ENCODE measurements around the gene SCAI.

Gene SCAI

DNA sequence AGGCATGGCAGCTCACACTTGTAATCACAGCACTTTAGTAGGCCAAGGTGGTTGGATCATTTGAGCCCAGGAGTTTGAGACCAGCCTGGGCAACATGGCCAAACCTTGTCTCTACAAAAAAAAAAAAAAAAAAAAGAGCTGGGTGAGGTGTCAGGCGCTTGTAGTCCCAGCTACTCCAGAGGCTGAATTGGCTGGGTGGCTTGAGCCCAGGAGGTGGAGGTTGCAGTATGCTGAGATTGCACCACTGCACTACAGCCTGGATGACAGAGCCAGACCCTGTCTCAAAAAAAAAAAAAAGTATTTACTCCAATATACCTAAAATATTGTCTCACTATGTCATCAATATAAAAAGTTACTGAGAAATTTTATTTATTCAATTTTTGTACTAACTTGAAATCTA is 2.8 kb downstream of the SCAI start:
- no CpG with 5 or more reads among the region's 1 CpG for WGBS
- H3K27ac ChIP-seq (ENCODE audit: low read length, poor library complexity, severe bottlenecking): no peak overlapping the region
- peaks cover 16% of the 10 kb centered on the region for H3K79me1 ChIP-seq (replicated peaks; ENCODE audit: low read length, poor library complexity, severe bottlenecking)
- no peak overlapping the region for H2BK12ac ChIP-seq (ENCODE audit: low read length in 2 of 2)
- no peak overlapping the region for H2BK15ac ChIP-seq (ENCODE audit: low read depth, poor library complexity, severe bottlenecking)
- no peak overlapping the region for H3K4me3 ChIP-seq (ENCODE audit: insufficient read depth in 1 of 2, low read depth in 1 of 2, low read length in 2 of 2)
- H3K9ac ChIP-seq (ENCODE audit: low read length): no peak overlapping the region
- no peak overlapping the region for H3K4me2 ChIP-seq (ENCODE audit: low read length, poor library complexity, severe bottlenecking)
- H3K36me3 ChIP-seq (ENCODE audit: control insufficient read depth in 1 of 2, insufficient read depth in 2 of 2, low read depth in 1 of 2, low read length in 2 of 2): peaks cover 0 to 3% of the 10 kb centered on the region in 2 experiments
- no peak overlapping the region for H4K91ac ChIP-seq (ENCODE audit: low read length)
- H2AFZ ChIP-seq (ENCODE audit: low read depth, low read length): no peak overlapping the region
- H2BK120ac ChIP-seq (ENCODE audit: low read depth, low read length): no peak overlapping the region
- no peaks in the 10 kb centered on the region for H3K9me3 ChIP-seq (ENCODE audit: control insufficient read depth, low read length)
- no peak for DNase-seq
- peaks cover 3% of the 10 kb centered on the region for H3K4me1 ChIP-seq (ENCODE audit: control insufficient read depth, insufficient read depth, low read depth, low read length)
- H3K23ac ChIP-seq (ENCODE audit: low read length in 2 of 2): no peak overlapping the region
- H3K27me3 ChIP-seq (ENCODE audit: control insufficient read depth in 1 of 2, insufficient read depth in 1 of 2, low read length in 2 of 2): no peaks in the 10 kb centered on the region
- H3K4ac ChIP-seq (ENCODE audit: low read depth in 1 of 2, low read length in 2 of 2): no peak overlapping the region
- no peak overlapping the region for H3K14ac ChIP-seq (ENCODE audit: low read length in 2 of 2)
- H3K18ac ChIP-seq (ENCODE audit: low read depth in 1 of 2, low read length in 2 of 2): no peak overlapping the region
- no peak overlapping the region for H2BK5ac ChIP-seq (ENCODE audit: low read depth, low read length, poor library complexity, severe bottlenecking)
- H2AK5ac ChIP-seq (ENCODE audit: low read length, severe bottlenecking): no peak overlapping the region
- H4K8ac ChIP-seq (ENCODE audit: low read length): no peak overlapping the region

GRCh38 chr9:125137200-125137599 is 6.1 kb downstream of the SCAI start:
- Histone ChIP-seq H3K27ac (ENCODE audit: low read length, poor library complexity, severe bottlenecking) (no peak overlapping the region), H3K9me3 (ENCODE audit: control insufficient read depth, low read length) (no peaks in the 10 kb centered on the region), H3K36me3 (ENCODE audit: control insufficient read depth in 1 of 2, insufficient read depth in 2 of 2, low read depth in 1 of 2, low read length in 2 of 2) (peaks cover 0 to 3% of the 10 kb centered on the region in 2 experiments), H3K79me1 (replicated peaks; ENCODE audit: low read length, poor library complexity, severe bottlenecking) (peaks cover 18% of the 10 kb centered on the region), H3K4me3 (ENCODE audit: insufficient read depth in 1 of 2, low read depth in 1 of 2, low read length in 2 of 2) (no peak overlapping the region), H2AK5ac (ENCODE audit: low read length, severe bottlenecking) (no peak overlapping the region), H2BK12ac (ENCODE audit: low read length in 2 of 2) (no peak overlapping the region), H3K4me1 (ENCODE audit: control insufficient read depth, insufficient read depth, low read depth, low read length) (no peaks in the 10 kb centered on the region), H4K8ac (ENCODE audit: low read length) (no peak overlapping the region), H2BK120ac (ENCODE audit: low read depth, low read length) (no peak overlapping the region), H4K91ac (ENCODE audit: low read length) (no peak overlapping the region), H3K9ac (ENCODE audit: low read length) (no peak overlapping the region), H2AFZ (ENCODE audit: low read depth, low read length) (no peak overlapping the region), H3K4me2 (ENCODE audit: low read length, poor library complexity, severe bottlenecking) (no peak overlapping the region), H3K23ac (ENCODE audit: low read length in 2 of 2) (no peak overlapping the region), H3K4ac (ENCODE audit: low read depth in 1 of 2, low read length in 2 of 2) (no peak overlapping the region), H3K14ac (ENCODE audit: low read length in 2 of 2) (no peak overlapping the region), H3K27me3 (ENCODE audit: control insufficient read depth in 1 of 2, insufficient read depth in 1 of 2, low read length in 2 of 2) (no peaks in the 10 kb centered on the region), H2BK5ac (ENCODE audit: low read depth, low read length, poor library complexity, severe bottlenecking) (no peak overlapping the region), H2BK15ac (ENCODE audit: low read depth, poor library complexity, severe bottlenecking) (no peak overlapping the region), H3K18ac (ENCODE audit: low read depth in 1 of 2, low read length in 2 of 2) (no peak overlapping the region)
- WGBS: 40% methylated on average over 3 of the region's 4 CpGs
- peak; percentile 50 for DNase-seq

DNA sequence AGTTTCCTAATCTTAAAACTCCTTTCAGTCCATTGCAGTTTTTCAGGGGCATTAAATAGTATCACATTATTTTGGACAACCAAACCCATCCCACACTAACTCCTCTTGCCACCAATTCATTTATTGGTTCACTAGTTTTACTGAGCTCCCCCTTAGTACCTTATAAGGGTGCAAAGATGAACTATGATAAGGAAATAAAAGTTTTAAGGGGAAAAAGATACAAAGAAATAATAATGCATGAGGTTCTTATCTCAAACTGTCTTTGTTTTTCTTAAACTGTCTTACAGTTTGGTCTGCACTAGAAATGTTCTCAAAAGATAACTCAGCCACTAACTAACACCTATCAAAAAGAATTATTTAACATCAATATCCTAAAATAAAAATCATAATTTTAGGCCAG is 8.4 kb downstream of the SCAI start:
- no peak overlapping the region for H4K91ac ChIP-seq (ENCODE audit: low read length)
- H2BK15ac ChIP-seq (ENCODE audit: low read depth, poor library complexity, severe bottlenecking): no peak overlapping the region
- no peak overlapping the region for H2BK5ac ChIP-seq (ENCODE audit: low read depth, low read length, poor library complexity, severe bottlenecking)
- no peak overlapping the region for H2AK5ac ChIP-seq (ENCODE audit: low read length, severe bottlenecking)
- no peak for DNase-seq
- no peaks in the 10 kb centered on the region for H3K4me1 ChIP-seq (ENCODE audit: control insufficient read depth, insufficient read depth, low read depth, low read length)
- no peak overlapping the region for H3K9ac ChIP-seq (ENCODE audit: low read length)
- no peak overlapping the region for H3K4me2 ChIP-seq (ENCODE audit: low read length, poor library complexity, severe bottlenecking)
- peaks cover 19% of the 10 kb centered on the region for H3K79me1 ChIP-seq (replicated peaks; ENCODE audit: low read length, poor library complexity, severe bottlenecking)
- no peak overlapping the region for H2BK12ac ChIP-seq (ENCODE audit: low read length in 2 of 2)
- no peak overlapping the region for H3K14ac ChIP-seq (ENCODE audit: low read length in 2 of 2)
- no peak overlapping the region for H3K27ac ChIP-seq (ENCODE audit: low read length, poor library complexity, severe bottlenecking)
- no peak overlapping the region for H3K18ac ChIP-seq (ENCODE audit: low read depth in 1 of 2, low read length in 2 of 2)
- H3K9me3 ChIP-seq (ENCODE audit: control insufficient read depth, low read length): no peaks in the 10 kb centered on the region
- no peaks in the 10 kb centered on the region for H3K27me3 ChIP-seq (ENCODE audit: control insufficient read depth in 1 of 2, insufficient read depth in 1 of 2, low read length in 2 of 2)
- no peak overlapping the region for H3K4me3 ChIP-seq (ENCODE audit: insufficient read depth in 1 of 2, low read depth in 1 of 2, low read length in 2 of 2)
- H4K8ac ChIP-seq (ENCODE audit: low read length): no peak overlapping the region
- peaks cover 0 to 2% of the 10 kb centered on the region in 2 experiments for H3K36me3 ChIP-seq (ENCODE audit: control insufficient read depth in 1 of 2, insufficient read depth in 2 of 2, low read depth in 1 of 2, low read length in 2 of 2)
- H2BK120ac ChIP-seq (ENCODE audit: low read depth, low read length): no peak overlapping the region
- H2AFZ ChIP-seq (ENCODE audit: low read depth, low read length): no peak overlapping the region
- no peak overlapping the region for H3K23ac ChIP-seq (ENCODE audit: low read length in 2 of 2)
- H3K4ac ChIP-seq (ENCODE audit: low read depth in 1 of 2, low read length in 2 of 2): no peak overlapping the region

GRCh38 chr9:125133403-125134329 is 9.7 kb downstream of the SCAI start:
- Histone ChIP-seq H3K4me3 (ENCODE audit: insufficient read depth in 1 of 2, low read depth in 1 of 2, low read length in 2 of 2) (no peak overlapping the region), H3K27me3 (ENCODE audit: control insufficient read depth in 1 of 2, insufficient read depth in 1 of 2, low read length in 2 of 2) (no peaks in the 10 kb centered on the region), H2AK5ac (ENCODE audit: low read length, severe bottlenecking) (no peak overlapping the region), H3K4ac (ENCODE audit: low read depth in 1 of 2, low read length in 2 of 2) (no peak overlapping the region), H3K4me2 (ENCODE audit: low read length, poor library complexity, severe bottlenecking) (no peak overlapping the region), H2BK15ac (ENCODE audit: low read depth, poor library complexity, severe bottlenecking) (no peak overlapping the region), H2BK5ac (ENCODE audit: low read depth, low read length, poor library complexity, severe bottlenecking) (no peak overlapping the region), H2AFZ (ENCODE audit: low read depth, low read length) (no peak overlapping the region), H3K4me1 (ENCODE audit: control insufficient read depth, insufficient read depth, low read depth, low read length) (no peaks in the 10 kb centered on the region), H3K23ac (ENCODE audit: low read length in 2 of 2) (no peak overlapping the region), H2BK12ac (ENCODE audit: low read length in 2 of 2) (no peak overlapping the region), H3K14ac (ENCODE audit: low read length in 2 of 2) (no peak overlapping the region), H3K27ac (ENCODE audit: low read length, poor library complexity, severe bottlenecking) (no peak overlapping the region), H3K9me3 (ENCODE audit: control insufficient read depth, low read length) (no peaks in the 10 kb centered on the region), H3K36me3 (ENCODE audit: control insufficient read depth in 1 of 2, insufficient read depth in 2 of 2, low read depth in 1 of 2, low read length in 2 of 2) (no peaks in the 10 kb centered on the region), H4K91ac (ENCODE audit: low read length) (no peak overlapping the region), H4K8ac (ENCODE audit: low read length) (no peak overlapping the region), H2BK120ac (ENCODE audit: low read depth, low read length) (no peak overlapping the region), H3K9ac (ENCODE audit: low read length) (no peak overlapping the region), H3K18ac (ENCODE audit: low read depth in 1 of 2, low read length in 2 of 2) (no peak overlapping the region), H3K79me1 (replicated peaks; ENCODE audit: low read length, poor library complexity, severe bottlenecking) (peaks cover 17% of the 10 kb centered on the region)
- DNase-seq: peak; percentile 29
- WGBS: no CpG with 5 or more reads among the region's 1 CpG
